NCI-H524 treated with DMSO at 0.1 percent for 48 hours (cell line): ENCODE measurements around the gene CCDC198.
A peak's percentile ranks its signal among the peaks of the same experiment; 100 is the strongest.

Experiments used
- DNase-seq: peaks from one replicate; lab custom pipeline; 2025; lab: John Stamatoyannopoulos, UW

CCDC198 gene, protein sequence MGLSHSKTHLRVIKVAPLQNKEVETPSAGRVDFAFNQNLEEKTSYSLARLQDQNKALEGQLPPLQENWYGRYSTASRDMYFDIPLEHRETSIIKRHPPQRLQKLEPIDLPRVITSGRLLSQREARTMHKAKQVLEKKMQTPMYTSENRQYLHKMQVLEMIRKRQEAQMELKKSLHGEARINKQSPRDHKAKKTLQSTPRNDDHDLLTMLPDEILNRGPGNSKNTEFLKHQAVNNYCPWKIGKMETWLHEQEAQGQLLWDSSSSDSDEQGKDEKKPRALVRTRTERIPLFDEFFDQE

GRCh38 chr14:57493467-57494181, at the start of gene CCDC198:
Gene CCDC198, minus strand, starts transcription at chr14:57493857. Its CDS starts 142 bp downstream, at chr14:57493715.
- no peak for DNase-seq

- no peak for DNase-seq
Measured at GRCh38 chr14:57533214-57533613, 39.6 kb upstream of the CCDC198 start.

GRCh38 chr14:57530571-57530970, 36.9 kb upstream of the CCDC198 start:
- DNase-seq = no peak

DNA sequence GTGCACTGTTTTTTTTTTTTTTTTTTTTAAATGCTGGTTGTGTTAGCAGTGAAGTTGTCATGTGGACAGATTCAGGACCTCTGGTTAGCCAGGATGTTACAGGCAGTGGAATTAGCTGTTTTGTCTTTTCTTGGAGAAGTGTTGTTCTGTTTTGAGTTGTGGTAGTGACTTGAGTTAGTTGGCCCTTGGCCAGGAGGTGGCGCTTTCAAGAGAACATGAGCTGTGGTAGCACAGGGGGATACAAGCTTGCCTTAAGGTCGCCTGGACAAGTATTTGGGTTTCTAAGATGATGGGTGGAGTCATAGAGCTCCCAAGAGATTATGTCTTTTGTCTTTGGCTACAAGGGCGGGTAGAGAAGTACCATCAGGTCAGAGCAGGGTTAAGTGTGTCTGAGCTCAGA, 33.3 kb upstream of the CCDC198 start:
- DNase-seq = no peak

- DNase-seq = no peak
Measured at GRCh38 chr14:57519043-57519442, 25.4 kb upstream of the CCDC198 start.

GRCh38 chr14:57512220-57512619, 18.6 kb upstream of the CCDC198 start:
- peak; percentile 31 for DNase-seq

- peak; percentile 84 for DNase-seq
Measured at GRCh38 chr14:57508756-57509155, 15.1 kb upstream of the CCDC198 start.

GRCh38 chr14:57502586-57503254, 9.1 kb upstream of the CCDC198 start:
- peak; percentile 19 for DNase-seq

GRCh38 chr14:57501039-57501557, 7.4 kb upstream of the CCDC198 start:
- DNase-seq = no peak

DNA sequence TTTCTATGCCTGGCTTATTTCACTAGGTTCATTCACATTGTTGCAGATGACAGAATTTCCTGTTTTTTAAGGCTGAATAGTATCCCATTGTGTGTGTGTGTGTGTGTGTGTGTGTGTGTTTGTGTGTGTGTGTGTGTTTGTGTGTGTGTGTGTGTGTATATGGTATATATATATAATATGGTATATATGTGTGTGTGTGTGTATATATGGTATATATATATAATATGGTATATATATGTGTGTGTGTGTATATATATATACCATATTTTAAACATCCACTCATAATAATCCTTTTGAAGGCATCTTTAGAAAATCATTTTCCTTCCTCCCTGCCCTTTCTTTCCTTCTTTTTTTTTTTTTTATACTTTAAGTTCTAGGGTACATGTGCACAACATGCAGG, 5.0 kb upstream of the CCDC198 start:
- no peak for DNase-seq

DNA sequence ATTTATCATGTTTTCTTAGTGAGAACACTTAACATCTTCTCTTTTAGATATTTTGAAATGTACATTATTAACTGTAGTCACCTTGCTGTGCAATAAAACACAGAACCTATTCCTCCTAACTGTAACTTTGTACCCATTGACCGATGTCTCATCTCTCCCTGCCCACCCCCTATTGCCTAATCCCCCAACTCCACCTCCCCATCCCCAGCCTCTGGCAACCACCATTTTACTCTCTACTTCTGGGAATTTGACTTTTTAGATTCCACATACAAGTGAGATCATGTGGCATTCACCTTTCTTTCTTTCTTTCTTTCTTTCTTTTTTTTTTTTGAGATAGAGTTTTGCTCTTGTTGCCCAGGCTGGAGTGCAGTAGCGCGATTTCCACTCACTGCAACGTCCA, 4.4 kb upstream of the CCDC198 start:
- DNase-seq = no peak

- DNase-seq = no peak
Measured at GRCh38 chr14:57495416-57495815, 1.8 kb upstream of the CCDC198 start.

DNA sequence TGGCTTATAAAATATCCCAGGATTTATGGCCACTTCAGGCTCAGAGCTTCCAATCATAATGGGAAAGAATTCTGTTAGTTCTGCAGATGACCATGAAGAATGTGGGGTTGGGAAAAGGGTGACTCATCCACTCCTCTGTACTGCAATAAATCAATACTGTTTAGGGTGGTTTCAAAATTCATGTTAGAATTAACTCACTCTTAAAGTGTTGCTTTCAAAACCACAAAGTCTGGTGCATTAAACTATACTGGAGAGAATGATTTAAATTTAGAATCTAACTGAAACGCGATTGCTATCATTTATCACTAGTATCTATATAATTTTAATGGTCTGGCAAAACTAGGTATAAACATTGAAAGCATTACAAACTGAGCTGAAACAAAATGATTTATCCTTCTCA, 798 bp downstream of the CCDC198 start:
- DNase-seq = no peak

DNA sequence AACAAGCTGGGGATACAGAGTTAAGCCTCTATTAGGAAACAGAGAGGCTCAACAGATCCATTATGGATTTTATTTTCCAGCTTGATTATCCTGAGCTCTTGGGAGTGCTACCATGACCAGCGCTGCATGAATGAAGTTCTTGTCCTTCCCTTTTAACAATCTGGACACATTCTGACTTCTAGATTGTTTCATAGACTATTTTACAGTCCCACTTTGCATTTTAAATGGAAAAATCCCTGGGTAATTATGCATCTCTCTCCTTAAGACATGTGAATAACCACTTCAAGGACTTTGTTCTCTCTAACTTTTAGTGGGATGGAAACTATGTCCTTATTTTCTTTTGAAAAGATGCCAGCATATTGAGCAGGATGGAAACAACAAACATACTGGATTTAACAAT, 2.0 kb downstream of the CCDC198 start:
- no peak for DNase-seq

DNA sequence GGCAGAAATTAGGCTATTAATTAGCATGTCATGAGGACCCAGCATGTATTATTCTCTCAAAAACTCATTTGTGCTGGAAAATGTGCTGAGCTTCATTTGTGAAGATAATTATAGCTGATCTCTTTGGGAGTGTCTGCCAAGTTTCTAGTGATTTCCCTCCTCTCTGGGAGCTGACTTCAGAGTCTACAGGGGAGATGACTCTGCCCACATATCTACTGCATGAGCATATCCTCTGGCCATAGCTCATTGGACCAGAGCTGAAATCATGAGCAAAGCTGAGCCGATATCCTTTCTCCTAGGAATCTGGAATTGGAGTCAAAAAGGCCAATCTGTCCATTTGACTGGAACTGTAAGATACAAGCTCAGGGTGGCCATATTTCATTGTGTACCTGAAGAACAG, 5.9 kb downstream of the CCDC198 start:
- DNase-seq = no peak

GRCh38 chr14:57486767-57487379, 6.8 kb downstream of the CCDC198 start:
- DNase-seq = no peak

- DNase-seq = no peak
Measured at GRCh38 chr14:57485635-57486034, 8.0 kb downstream of the CCDC198 start.

- no peak for DNase-seq
Measured at GRCh38 chr14:57482120-57482519, 11.5 kb downstream of the CCDC198 start.

GRCh38 chr14:57480051-57480450, 13.6 kb downstream of the CCDC198 start:
- no peak for DNase-seq

GRCh38 chr14:57479197-57479596, 14.5 kb downstream of the CCDC198 start:
- no peak for DNase-seq

DNA sequence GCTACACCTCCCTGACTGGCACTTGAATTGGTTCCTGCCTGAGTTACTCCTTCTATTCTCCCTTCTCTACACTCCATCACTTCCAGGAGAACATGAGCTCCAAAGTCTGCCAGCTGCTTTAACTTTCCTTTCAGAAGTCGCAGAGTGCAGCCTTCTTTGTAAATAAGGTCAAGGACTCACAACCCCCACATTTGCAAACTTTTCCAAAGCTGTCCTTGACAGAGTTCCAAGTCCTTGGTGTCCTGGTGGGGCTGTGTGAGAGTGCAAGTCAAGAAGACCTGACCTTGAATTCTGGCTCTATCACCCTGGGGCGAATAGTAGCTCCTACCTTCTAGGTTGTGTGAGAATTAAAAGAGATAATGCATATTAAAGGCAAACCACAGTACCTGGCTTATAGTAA, 15.6 kb downstream of the CCDC198 start:
- DNase-seq = no peak

GRCh38 chr14:57470909-57471308, 22.7 kb downstream of the CCDC198 start:
- no peak for DNase-seq
